ENCODE measurements around the gene MRFAP1.
A peak's percentile ranks its signal among the peaks of the same experiment; 100 is the strongest.
"Not testable (repeated sequence)": the region's sequence is repeated elsewhere in the genome, so short reads cannot be mapped to it uniquely, and the experiment has no call there.

Gene MRFAP1

DNA sequence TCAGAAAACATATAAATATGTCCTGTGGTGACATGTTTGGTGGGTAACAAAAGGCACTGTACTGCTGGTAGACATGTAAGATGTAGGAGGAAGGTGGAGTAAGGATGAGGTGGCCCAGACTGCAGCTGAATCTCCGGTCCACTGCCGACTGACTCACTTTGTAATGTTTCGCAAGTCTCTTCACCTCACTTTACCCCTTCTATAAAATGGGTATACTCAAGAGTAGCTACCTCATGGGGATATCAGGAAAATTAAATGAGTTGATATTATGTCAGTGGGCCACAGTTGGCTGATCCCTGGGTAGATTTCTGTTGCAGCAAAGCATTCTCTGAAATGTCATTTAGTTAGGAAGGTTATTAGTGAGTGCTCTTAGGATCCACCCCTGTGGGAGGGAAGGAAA, 22.1 kb downstream of the MRFAP1 start:
- TF ChIP-seq CTCF (IDR thresholded peaks at IDR 0.05): no peak
- peaks cover 7% of the 10 kb centered on the region for H3K4me1 Mint-ChIP-seq
- DNase-seq: no peak
- no peak overlapping the region for H3K27ac Mint-ChIP-seq
- H3K36me3 Mint-ChIP-seq (ENCODE audit: low read depth): peaks cover 8% of the 10 kb centered on the region
- H3K9me3 Mint-ChIP-seq: peaks cover 10% of the 10 kb centered on the region
- no peak overlapping the region for H3K4me3 Mint-ChIP-seq
- H3K27me3 Mint-ChIP-seq (ENCODE audit: low read depth, poor library complexity): peaks cover 36% of the 10 kb centered on the region

DNA sequence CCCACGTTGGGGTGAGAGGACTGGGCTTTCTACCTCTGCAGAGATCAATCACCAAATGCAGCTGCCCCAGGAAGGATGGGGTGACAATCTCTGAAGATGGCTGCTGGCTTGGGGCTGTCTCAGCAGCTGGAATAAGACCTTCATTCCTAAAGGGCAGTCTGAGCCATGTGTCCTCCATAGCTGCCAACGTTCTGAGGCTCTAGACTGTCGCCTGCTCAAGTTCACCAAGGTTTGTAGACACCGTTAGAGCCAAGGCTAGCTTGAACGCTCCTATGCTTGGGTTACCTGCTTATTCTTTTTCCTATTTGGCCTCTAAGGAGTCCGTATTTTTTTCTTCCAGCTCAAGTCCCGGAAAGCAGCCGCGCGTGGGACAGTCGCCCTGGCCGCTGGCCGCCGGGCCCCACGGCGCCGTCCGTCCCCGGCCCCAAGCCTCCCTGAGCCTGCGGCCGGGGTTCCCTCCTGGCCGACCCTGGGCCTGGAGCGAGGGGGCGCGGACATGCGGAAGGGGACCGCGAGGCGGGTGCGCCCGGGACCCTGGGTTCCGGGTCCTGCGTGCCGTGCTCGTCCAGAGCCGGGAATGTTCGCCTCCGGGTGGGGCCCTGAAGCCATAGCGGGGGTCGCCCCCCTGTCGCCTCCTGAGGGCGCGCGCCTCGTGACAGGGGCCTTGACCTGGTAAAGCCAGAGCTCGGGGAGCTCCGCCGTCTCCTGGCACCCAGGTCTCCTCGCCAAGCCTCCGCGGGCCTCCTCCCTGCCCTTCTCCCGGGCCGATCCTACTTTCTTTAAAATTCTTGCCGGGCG, 23.3 kb downstream of the MRFAP1 start:
- TF ChIP-seq CTCF (IDR thresholded peaks at IDR 0.05): no peak
- Mint-ChIP-seq H3K27me3 (ENCODE audit: low read depth, poor library complexity) (peaks cover 33% of the 10 kb centered on the region), H3K9me3 (peaks cover 15% of the 10 kb centered on the region), H3K4me1 (peaks cover 7% of the 10 kb centered on the region), H3K27ac (no peak overlapping the region), H3K36me3 (ENCODE audit: low read depth) (peaks cover 20% of the 10 kb centered on the region), H3K4me3 (no peak overlapping the region)
- DNase-seq: no peak

- H3K9me3 Mint-ChIP-seq: peaks cover 19% of the 10 kb centered on the region
- no peak overlapping the region for H3K27ac Mint-ChIP-seq
- no peak overlapping the region for H3K4me3 Mint-ChIP-seq
- peaks cover 35% of the 10 kb centered on the region for H3K36me3 Mint-ChIP-seq (ENCODE audit: low read depth)
- TF ChIP-seq CTCF (IDR thresholded peaks at IDR 0.05): no peak
- DNase-seq: no peak
- peaks cover under 1% of the 10 kb centered on the region for H3K4me1 Mint-ChIP-seq
- H3K27me3 Mint-ChIP-seq (ENCODE audit: low read depth, poor library complexity): peaks cover 19% of the 10 kb centered on the region
These were observed 24.8 kb downstream of the MRFAP1 start for GRCh38 chr4:6665320-6665654.

- Mint-ChIP-seq H3K36me3 (ENCODE audit: low read depth) (peaks cover 44% of the 10 kb centered on the region), H3K27me3 (ENCODE audit: low read depth, poor library complexity) (peaks cover 11% of the 10 kb centered on the region), H3K4me1 (peaks cover 3% of the 10 kb centered on the region), H3K9me3 (peaks cover 26% of the 10 kb centered on the region), H3K27ac (no peak overlapping the region), H3K4me3 (no peak overlapping the region)
- DNase-seq: no peak
- no peak for TF ChIP-seq CTCF (IDR thresholded peaks at IDR 0.05)
These were observed 27.9 kb downstream of the MRFAP1 start for GRCh38 chr4:6668391-6668790.

GRCh38 chr4:6671648-6672047, 31.2 kb downstream of the MRFAP1 start:
- peaks cover 25% of the 10 kb centered on the region for H3K9me3 Mint-ChIP-seq
- H3K27me3 Mint-ChIP-seq (ENCODE audit: low read depth, poor library complexity): peaks cover 8% of the 10 kb centered on the region
- H3K27ac Mint-ChIP-seq: no peak overlapping the region
- no peak overlapping the region for H3K4me3 Mint-ChIP-seq
- DNase-seq: no peak
- peaks cover 63% of the 10 kb centered on the region for H3K36me3 Mint-ChIP-seq (ENCODE audit: low read depth)
- no peak for TF ChIP-seq CTCF (IDR thresholded peaks at IDR 0.05)
- peaks cover 31% of the 10 kb centered on the region for H3K4me1 Mint-ChIP-seq

DNA sequence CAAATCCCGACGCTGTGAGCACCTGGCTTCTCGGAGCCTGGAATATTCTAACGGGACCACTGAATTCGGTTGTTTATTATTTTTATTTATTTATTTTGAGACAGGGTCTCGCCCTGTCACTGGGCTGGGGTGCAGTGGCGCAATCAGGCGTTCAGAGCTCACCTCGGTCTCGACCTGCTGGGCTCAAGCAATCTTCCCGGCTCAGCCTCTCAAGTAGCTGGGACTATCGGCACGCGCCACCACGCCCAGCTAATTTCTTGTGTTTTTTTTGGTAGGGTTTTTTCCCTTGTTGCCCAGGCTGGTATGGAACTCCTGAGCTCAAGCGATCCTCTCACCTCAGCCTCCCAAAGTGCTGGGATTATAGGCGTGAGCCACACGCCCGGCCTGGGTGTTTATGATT, 31.6 kb downstream of the MRFAP1 start:
- Mint-ChIP-seq H3K36me3 (ENCODE audit: low read depth) (peaks cover 68% of the 10 kb centered on the region), H3K27me3 (ENCODE audit: low read depth, poor library complexity) (peaks cover 8% of the 10 kb centered on the region), H3K27ac (no peak overlapping the region), H3K9me3 (peaks cover 22% of the 10 kb centered on the region), H3K4me3 (no peak overlapping the region), H3K4me1 (peaks cover 36% of the 10 kb centered on the region)
- no peak for TF ChIP-seq CTCF (IDR thresholded peaks at IDR 0.05)
- no peak for DNase-seq

DNA sequence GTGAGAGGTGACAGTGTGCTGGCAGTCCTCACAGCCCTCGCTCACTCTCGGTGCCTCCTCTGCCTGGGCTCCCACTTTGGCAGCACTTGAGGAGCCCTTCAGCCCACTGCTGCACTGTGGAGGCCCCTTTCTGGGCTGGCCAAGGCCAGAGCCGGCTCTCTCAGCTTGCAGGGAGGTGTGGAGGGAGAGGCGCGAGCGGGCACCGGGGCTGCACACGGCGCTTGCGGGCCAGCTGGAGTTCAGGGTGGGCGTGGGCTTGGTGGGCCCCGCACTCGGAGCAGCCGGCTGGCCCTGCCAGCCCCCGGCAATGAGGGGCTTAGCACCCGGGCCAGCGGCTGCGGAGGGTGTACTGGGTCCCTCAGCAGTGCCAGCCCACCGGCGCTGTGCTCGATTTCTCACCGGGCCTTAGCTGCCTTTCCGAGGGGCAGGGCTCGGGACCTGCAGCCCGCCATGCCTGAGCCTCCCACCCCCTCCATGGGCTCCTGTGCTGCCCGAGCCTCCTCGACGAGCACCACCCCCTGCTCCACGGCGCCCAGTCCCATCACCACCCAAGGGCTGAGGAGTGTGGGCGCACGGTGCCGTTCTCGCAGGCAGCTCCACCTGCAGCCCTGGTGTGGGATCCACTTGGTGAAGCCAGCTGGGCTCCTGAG, 32.2 kb downstream of the MRFAP1 start:
- H3K27me3 Mint-ChIP-seq (ENCODE audit: low read depth, poor library complexity); H3K27ac Mint-ChIP-seq; DNase-seq; H3K4me3 Mint-ChIP-seq: not testable (repeated sequence)
- Mint-ChIP-seq H3K9me3 (peaks cover 18% of the 10 kb centered on the region), H3K36me3 (ENCODE audit: low read depth) (peaks cover 70% of the 10 kb centered on the region), H3K4me1 (peaks cover 42% of the 10 kb centered on the region)

DNA sequence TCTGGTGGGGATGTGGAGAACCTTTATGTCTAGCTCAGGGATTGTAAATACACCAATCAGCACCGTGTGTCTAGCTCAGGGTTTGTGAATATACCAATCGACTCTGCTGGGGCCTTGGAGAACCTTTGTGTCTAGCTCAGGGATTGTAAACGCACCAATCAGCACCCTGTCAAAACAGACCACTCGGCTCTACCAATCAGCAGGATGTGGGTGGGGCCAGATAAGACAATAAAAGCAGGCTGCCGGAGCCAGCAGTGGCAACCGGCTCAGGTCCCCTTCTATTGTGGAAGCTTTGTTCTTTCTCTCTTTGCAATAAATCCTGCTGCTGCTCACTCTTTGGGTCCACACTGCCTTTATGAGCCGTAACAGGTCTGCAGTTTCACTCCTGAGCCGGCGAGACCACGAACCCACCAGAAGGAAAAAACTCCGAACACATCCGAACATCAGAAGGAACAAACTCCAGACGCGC, 32.7 kb downstream of the MRFAP1 start:
- H3K27ac Mint-ChIP-seq: peak overlapping the region; percentile 94
- peaks cover 44% of the 10 kb centered on the region for H3K4me1 Mint-ChIP-seq
- not testable (repeated sequence) for H3K27me3 Mint-ChIP-seq (ENCODE audit: low read depth, poor library complexity); DNase-seq
- H3K9me3 Mint-ChIP-seq: peaks cover 14% of the 10 kb centered on the region
- peaks cover 70% of the 10 kb centered on the region for H3K36me3 Mint-ChIP-seq (ENCODE audit: low read depth)
- H3K4me3 Mint-ChIP-seq: peak overlapping the region; percentile 89

All from nephron progenitor cell (in vitro differentiated cells).